H9 (cell line): ENCODE data around the gene MALRD1. TPM values are rescaled to one million over a fixed set of nuclear protein-coding genes. Genes with fewer than 3 reads are reported as not detected.

Experiments used
- DNase-seq: peaks from one replicate; pipeline ENCODE4 v3.0.0-alpha.2; 2017
- H2AFZ ChIP-seq: one replicate; pipeline ENCODE4 v1.6.1; 2013; ENCODE audit warnings: mild to moderate bottlenecking, low read length, control low read depth, moderate library complexity
- H2AK5ac ChIP-seq: 2 replicates; pipeline ENCODE4 v1.6.1; 2013; ENCODE audit warnings: low read length, control low read depth, mixed read lengths; ENCODE audit not compliant: insufficient read length
- H2BK120ac ChIP-seq: one replicate; pipeline ENCODE4 v1.6.1; 2013; ENCODE audit warnings: low read depth, mild to moderate bottlenecking, low read length, control low read depth, inconsistent platforms; ENCODE audit not compliant: poor library complexity, severe bottlenecking
- H2BK12ac ChIP-seq: 2 replicates; pipeline ENCODE4 v1.6.1; 2013; ENCODE audit warnings: low read length, control low read depth, mixed read lengths, low read depth; ENCODE audit not compliant: insufficient read length
- H2BK15ac ChIP-seq: 2 replicates; pipeline ENCODE4 v1.6.1; 2013; ENCODE audit warnings: low read depth, low read length, control low read depth
- H2BK20ac ChIP-seq: one replicate; pipeline ENCODE4 v1.6.1; 2013; ENCODE audit warnings: low read depth, mild to moderate bottlenecking, low read length, control low read depth, inconsistent platforms; ENCODE audit not compliant: poor library complexity, severe bottlenecking
- H2BK5ac ChIP-seq: 2 replicates; pipeline ENCODE4 v1.6.1; 2013; ENCODE audit warnings: low read length, control low read depth, mixed read lengths; ENCODE audit not compliant: insufficient read length
- H3K14ac ChIP-seq: 2 replicates; pipeline ENCODE4 v1.6.1; 2013; ENCODE audit warnings: low read length, control low read depth; ENCODE audit not compliant: insufficient read depth
- H3K18ac ChIP-seq: 2 replicates; pipeline ENCODE4 v1.6.1; 2013; ENCODE audit warnings: low read depth, mild to moderate bottlenecking, mixed read lengths, low read length, control low read depth; ENCODE audit not compliant: insufficient read length
- H3K23ac ChIP-seq: 2 replicates; pipeline ENCODE4 v1.6.1; 2013; ENCODE audit warnings: low read length, control low read depth, mixed read lengths, low read depth; ENCODE audit not compliant: insufficient read length
- H3K23me2 ChIP-seq: 2 replicates; pipeline ENCODE4 v1.6.1; 2013; ENCODE audit warnings: low read depth, mild to moderate bottlenecking, mixed read lengths, low read length, control low read depth; ENCODE audit not compliant: insufficient read length, poor library complexity, severe bottlenecking
- H3K27ac ChIP-seq: 2 replicates; pipeline ENCODE4 v1.5.1; 2013; ENCODE audit warnings: low read length, control low read depth, mixed read lengths, low read depth; ENCODE audit not compliant: insufficient read length
- H3K27me3 ChIP-seq: 2 replicates; pipeline ENCODE4 v1.6.1; 2013; ENCODE audit warnings: low read length, control low read depth, inconsistent platforms; ENCODE audit not compliant: insufficient read depth
- H3K4ac ChIP-seq: 2 replicates; pipeline ENCODE4 v1.6.1; 2013; ENCODE audit warnings: low read depth, mild to moderate bottlenecking, control low read depth, inconsistent platforms, low read length, moderate library complexity
- H3K4me1 ChIP-seq: 2 replicates; pipeline ENCODE4 v1.6.1; 2013; ENCODE audit warnings: low read length, control low read depth, inconsistent platforms; ENCODE audit not compliant: insufficient read depth
- H3K4me2 ChIP-seq: 2 replicates; pipeline ENCODE4 v1.6.1; 2013; ENCODE audit warnings: low read length, control low read depth, mixed read lengths; ENCODE audit not compliant: insufficient read length, insufficient read depth
- H3K56ac ChIP-seq: 2 replicates; pipeline ENCODE4 v1.6.1; 2013; ENCODE audit warnings: low read depth, mild to moderate bottlenecking, mixed read lengths, low read length, control low read depth; ENCODE audit not compliant: insufficient read length
- H3K79me1 ChIP-seq: 2 replicates; pipeline ENCODE4 v1.6.1; 2013; ENCODE audit warnings: low read depth, mild to moderate bottlenecking, moderate library complexity, low read length, control low read depth, inconsistent platforms; ENCODE audit not compliant: insufficient read depth, poor library complexity, severe bottlenecking
- H3K79me2 ChIP-seq: 2 replicates; pipeline ENCODE4 v1.6.1; 2013; ENCODE audit warnings: low read length, control low read depth, inconsistent platforms; ENCODE audit not compliant: insufficient read depth
- H3K9ac ChIP-seq: 2 replicates; pipeline ENCODE4 v1.6.1; 2013; ENCODE audit warnings: low read length, control low read depth, mixed read lengths; ENCODE audit not compliant: insufficient read length; ENCODE audit errors: extremely low read depth
- H3K9me3 ChIP-seq: one replicate; pipeline ENCODE4 v1.6.1; 2013; ENCODE audit warnings: low read depth, low read length, inconsistent platforms; ENCODE audit not compliant: control insufficient read depth
- H3T11ph ChIP-seq: one replicate; pipeline ENCODE4 v1.6.1; 2013; ENCODE audit warnings: mild to moderate bottlenecking, low read length, control low read depth, inconsistent platforms
- H4K20me1 ChIP-seq: one replicate; pipeline ENCODE4 v1.6.1; 2013; ENCODE audit not compliant: control insufficient read depth, insufficient read length, insufficient read depth
- H4K5ac ChIP-seq: 2 replicates; pipeline ENCODE4 v1.6.1; 2013; ENCODE audit warnings: low read depth, mild to moderate bottlenecking, mixed read lengths, low read length, control low read depth; ENCODE audit not compliant: insufficient read length
- H4K8ac ChIP-seq: replicated peaks from 2 replicates; pipeline ENCODE4 v1.6.1; 2013; ENCODE audit warnings: low read length, control low read depth, mixed read lengths, low read depth; ENCODE audit not compliant: insufficient read length
- H4K91ac ChIP-seq: 2 replicates; pipeline ENCODE4 v1.6.1; 2013; ENCODE audit warnings: low read depth, mild to moderate bottlenecking, moderate library complexity, mixed read lengths, low read length, control low read depth; ENCODE audit not compliant: insufficient read length
- H3K27ac Mint-ChIP-seq, 3 experiments: 2 replicates in 2 of 3; 3 replicates in 1 of 3; pipeline ENCODE4 v1.8.0; 2020 to 2021; ENCODE audit warnings: mixed read lengths in 3 of 3, mild to moderate bottlenecking in 1 of 3, moderate library complexity in 1 of 3
- H3K27me3 Mint-ChIP-seq: 2 replicates; pipeline ENCODE4 v1.8.0; 2021; ENCODE audit warnings: low read depth, mild to moderate bottlenecking, moderate library complexity, mixed read lengths
- H3K36me3 Mint-ChIP-seq, 3 experiments: 2 replicates in 2 of 3; 3 replicates in 1 of 3; pipeline ENCODE4 v1.8.0; 2020 to 2021; ENCODE audit warnings: low read depth in 3 of 3, mixed read lengths in 3 of 3; ENCODE audit not compliant: insufficient read depth in 1 of 3
- H3K4me1 Mint-ChIP-seq, 2 experiments: 2 replicates each; pipeline ENCODE4 v1.8.0; 2020; ENCODE audit warnings: mixed read lengths in 2 of 2
- H3K4me3 Mint-ChIP-seq, 2 experiments: 2 replicates in 1 of 2; 3 replicates in 1 of 2; pipeline ENCODE4 v1.8.0; 2020 to 2021; ENCODE audit warnings: mild to moderate bottlenecking in 2 of 2, mixed read lengths in 2 of 2, moderate library complexity in 1 of 2
- H3K9me3 Mint-ChIP-seq, 2 experiments: 2 replicates in 1 of 2; 3 replicates in 1 of 2; pipeline ENCODE4 v1.8.0; 2020; ENCODE audit warnings: mild to moderate bottlenecking in 2 of 2, mixed read lengths in 2 of 2, moderate library complexity in 1 of 2
- CTCF ChIP-seq: fragments of 200-600 bp; sonication (generic); conservative IDR thresholded peaks from 3 replicates; pipeline ENCODE4 v1.8.0; 2021; ENCODE audit warnings: antibody characterized with exemption, mild to moderate bottlenecking
- WGBS: extraction: QIAGEN DNeasy Blood & Tissue Kit; methylation state at CpG from one replicate; pipeline ENCODE4 v1.1.7; 2013; ENCODE audit warnings: missing lambda C conversion rate, low lambda C conversion rate, mixed read lengths; ENCODE audit not compliant: insufficient read length; ENCODE audit errors: extremely low coverage; 5-methylcytosine and 5-hydroxymethylcytosine counted together
- total RNA-seq: library from RNA; stranded (reverse); gene quantifications from 2 replicates; pipeline ENCODE4 v1.2.1, GENCODE V29; 2021

MALRD1 gene
- total RNA-seq, 1 experiment from 2014 or later = 0.20 TPM

GRCh38 chr10:19245889-19246752 lies 197.5 kb downstream of the MALRD1 start:
- Histone ChIP-seq H3K4me1 (no peaks in the 10 kb centered on the region), H3K23me2 (no peaks in the 10 kb centered on the region), H3K9me3 (no peaks in the 10 kb centered on the region), H2BK12ac (no peak overlapping the region), H3K79me1 (no peaks in the 10 kb centered on the region), H2AK5ac (no peak overlapping the region), H3K4ac (no peak overlapping the region), H3K79me2 (no peaks in the 10 kb centered on the region), H4K20me1 (no peaks in the 10 kb centered on the region), H3K23ac (no peak overlapping the region), H3K27ac (no peak overlapping the region), H3T11ph (no peak overlapping the region), H3K9ac (no peak overlapping the region), H3K27me3 (no peaks in the 10 kb centered on the region), H3K56ac (no peak overlapping the region), H3K14ac (no peak overlapping the region), H3K4me2 (no peak overlapping the region), H4K91ac (no peak overlapping the region), H2AFZ (no peak overlapping the region), H2BK15ac (no peak overlapping the region), H2BK5ac (no peak overlapping the region), H4K5ac (no peak overlapping the region), H2BK120ac (no peak overlapping the region), H3K18ac (no peak overlapping the region), H2BK20ac (no peak overlapping the region), H4K8ac (no peak overlapping the region)
- H3K4me1 Mint-ChIP-seq = no peaks in the 10 kb centered on the region
- H3K9me3 Mint-ChIP-seq = 0 out of 5 replicates have a peak, but pooled peaks cover 0 to 2% of the 10 kb centered on the region in 2 experiments
- no peak overlapping the region for H3K27ac Mint-ChIP-seq
- H3K27me3 Mint-ChIP-seq = no peaks in the 10 kb centered on the region
- DNase-seq = no peak
- no CpG with 5 or more reads among the region's 2 CpGs for WGBS
- no peak overlapping the region for H3K4me3 Mint-ChIP-seq
- no peak for TF ChIP-seq CTCF
- H3K36me3 Mint-ChIP-seq = no peaks in the 10 kb centered on the region
